AG09319 (cell line): Measurements from ENCODE around the gene USP7.

ENCODE experiments used
- DNase-seq: peaks from one replicate; pipeline ENCODE4 v3.0.0-alpha.2; 2010; ENCODE audit warnings: low read depth; ENCODE audit errors: extremely low read depth
- TF ChIP-seq, protein P1 (sequence below): IDR thresholded peaks from 2 replicates; pipeline ENCODE4 v1.5.1; 2011; ENCODE audit warnings: low read depth, mild to moderate bottlenecking, inconsistent platforms, low read length, moderate library complexity

The USP7 gene

DNA sequence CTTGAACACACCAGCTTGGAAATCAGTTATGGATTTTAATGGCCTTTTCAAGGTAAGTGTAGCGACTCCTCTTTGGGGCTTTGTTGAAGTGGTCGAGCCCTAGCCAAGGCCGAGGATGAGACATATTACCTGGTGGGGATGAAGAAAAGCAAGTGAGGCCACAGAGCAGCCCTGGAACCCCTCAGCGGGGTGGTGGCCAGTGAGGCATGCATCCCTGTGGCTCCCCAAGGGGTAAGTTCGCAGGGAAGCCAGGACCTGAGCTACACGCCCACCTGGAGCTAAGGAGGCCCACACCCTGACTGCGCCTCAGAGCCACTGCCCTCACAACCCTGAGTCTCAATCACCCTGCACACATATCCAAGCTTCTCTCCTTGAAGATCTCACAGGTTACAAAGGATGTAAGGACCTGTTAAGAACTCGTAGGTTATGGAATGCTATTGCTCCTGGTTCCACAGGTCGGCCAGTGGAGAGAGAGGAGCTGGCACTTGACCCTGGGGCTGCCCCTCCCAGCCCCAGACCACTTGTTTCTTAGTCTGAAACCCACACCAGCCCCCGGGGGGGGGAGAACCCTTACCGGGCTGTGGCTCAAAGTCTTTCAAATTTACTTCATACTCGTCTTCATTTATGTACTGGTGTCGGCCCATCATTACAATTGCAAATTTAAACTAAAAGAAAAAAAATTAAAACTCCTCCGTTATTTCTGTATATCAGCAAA, 69.6 kb downstream of the USP7 start:
- no peak for DNase-seq
- TF ChIP-seq, protein P1, sequence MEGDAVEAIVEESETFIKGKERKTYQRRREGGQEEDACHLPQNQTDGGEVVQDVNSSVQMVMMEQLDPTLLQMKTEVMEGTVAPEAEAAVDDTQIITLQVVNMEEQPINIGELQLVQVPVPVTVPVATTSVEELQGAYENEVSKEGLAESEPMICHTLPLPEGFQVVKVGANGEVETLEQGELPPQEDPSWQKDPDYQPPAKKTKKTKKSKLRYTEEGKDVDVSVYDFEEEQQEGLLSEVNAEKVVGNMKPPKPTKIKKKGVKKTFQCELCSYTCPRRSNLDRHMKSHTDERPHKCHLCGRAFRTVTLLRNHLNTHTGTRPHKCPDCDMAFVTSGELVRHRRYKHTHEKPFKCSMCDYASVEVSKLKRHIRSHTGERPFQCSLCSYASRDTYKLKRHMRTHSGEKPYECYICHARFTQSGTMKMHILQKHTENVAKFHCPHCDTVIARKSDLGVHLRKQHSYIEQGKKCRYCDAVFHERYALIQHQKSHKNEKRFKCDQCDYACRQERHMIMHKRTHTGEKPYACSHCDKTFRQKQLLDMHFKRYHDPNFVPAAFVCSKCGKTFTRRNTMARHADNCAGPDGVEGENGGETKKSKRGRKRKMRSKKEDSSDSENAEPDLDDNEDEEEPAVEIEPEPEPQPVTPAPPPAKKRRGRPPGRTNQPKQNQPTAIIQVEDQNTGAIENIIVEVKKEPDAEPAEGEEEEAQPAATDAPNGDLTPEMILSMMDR = no peak

DNA sequence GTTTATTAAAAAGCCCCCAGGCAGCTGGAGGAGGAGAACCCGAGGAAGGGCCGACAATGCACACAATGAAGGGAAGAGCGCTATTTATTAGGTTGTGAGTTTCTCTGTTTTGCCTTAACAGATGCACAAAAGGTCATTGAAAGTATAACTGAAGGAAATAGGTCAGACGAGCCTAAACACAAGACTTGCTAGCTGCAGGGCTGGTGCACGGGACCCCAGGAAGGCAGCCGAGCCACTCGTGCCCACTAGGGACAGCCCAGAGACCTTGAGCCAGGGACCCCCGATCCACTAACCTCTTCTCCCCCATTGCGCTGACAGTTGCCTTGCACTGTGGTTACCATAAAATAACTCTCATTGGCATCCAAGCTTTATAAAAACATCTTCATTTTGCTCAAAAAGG, 70.3 kb downstream of the USP7 start:
- TF ChIP-seq, protein P1 = no peak

DNA sequence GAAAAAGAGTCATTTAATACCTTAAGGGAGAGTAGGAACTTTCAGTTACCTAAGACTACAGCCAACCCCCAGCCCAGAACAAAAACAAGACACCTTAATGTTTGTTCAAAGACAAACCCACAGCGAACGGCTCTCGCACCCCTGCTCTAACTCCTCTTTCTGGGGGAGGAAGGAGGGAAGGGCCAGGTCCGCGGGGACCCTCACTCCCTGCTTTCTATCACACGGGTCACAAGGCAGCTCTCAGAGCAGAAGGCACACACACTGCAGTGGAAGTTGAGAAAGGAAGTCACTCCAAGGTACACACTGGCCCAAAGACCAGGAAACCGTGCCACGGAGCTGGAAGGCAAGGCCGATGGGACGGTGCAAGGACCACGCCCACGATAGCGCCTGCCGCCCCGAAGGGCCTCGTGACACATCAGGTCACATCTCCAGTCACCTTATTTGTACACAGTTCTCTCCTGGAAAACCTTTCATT, 71.6 kb downstream of the USP7 start:
- TF ChIP-seq, protein P1 = no peak
- DNase-seq = no peak

More for the DNA sequence above, 70.3 kb downstream of the USP7 start:
- no peak for DNase-seq

DNA sequence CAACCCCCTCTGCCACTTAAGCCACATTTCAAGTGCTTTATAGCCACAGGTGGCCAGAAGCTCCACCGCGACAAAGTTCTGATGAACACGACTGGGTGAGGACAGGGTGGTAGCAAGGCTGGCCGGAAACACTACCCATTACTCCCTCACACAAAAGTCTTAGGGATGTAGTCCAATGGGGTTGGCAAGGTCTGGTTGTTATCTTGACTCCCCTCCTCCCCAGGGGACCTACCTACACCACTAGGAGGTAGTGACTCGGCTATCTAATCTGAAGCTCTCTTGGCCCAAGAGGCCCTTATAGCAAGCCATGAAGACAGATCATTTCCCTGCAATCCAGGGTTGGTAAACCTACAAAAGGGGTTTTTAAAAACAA, 73.2 kb downstream of the USP7 start:
- TF ChIP-seq, protein P1 = no peak
- no peak for DNase-seq

DNA sequence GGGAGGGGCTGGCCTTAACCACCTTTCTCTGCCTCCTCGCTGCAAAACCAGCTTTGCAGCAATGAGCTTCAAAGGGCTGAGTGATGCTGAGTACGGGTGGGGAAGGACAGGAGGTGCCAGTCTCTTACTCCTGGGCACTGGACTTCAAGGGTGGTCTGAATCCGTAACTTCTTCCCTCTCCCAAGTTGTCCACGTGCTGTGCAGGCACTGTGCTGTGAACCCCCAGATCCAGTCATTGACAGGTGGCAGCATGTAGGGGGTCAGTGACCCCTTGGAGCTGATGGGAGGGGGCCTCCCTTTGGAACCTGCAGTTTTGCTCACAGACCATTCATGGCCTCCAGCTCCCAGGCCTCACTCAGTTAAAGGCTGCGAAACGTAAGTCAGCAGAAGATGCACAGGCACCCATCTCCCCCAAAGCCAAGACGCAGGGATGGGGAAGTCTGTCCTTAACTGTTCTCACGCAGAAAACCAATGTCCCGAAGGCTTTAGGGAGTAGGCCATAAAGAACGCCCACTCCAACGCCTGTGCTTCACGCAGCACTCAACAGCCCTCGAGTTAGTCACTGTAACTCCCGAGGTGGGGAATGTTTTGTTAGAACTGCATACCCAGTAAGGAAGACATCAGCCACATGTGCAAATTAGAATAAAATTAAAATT, 73.7 kb downstream of the USP7 start:
- TF ChIP-seq, protein P1 = no peak
- DNase-seq = no peak

DNA sequence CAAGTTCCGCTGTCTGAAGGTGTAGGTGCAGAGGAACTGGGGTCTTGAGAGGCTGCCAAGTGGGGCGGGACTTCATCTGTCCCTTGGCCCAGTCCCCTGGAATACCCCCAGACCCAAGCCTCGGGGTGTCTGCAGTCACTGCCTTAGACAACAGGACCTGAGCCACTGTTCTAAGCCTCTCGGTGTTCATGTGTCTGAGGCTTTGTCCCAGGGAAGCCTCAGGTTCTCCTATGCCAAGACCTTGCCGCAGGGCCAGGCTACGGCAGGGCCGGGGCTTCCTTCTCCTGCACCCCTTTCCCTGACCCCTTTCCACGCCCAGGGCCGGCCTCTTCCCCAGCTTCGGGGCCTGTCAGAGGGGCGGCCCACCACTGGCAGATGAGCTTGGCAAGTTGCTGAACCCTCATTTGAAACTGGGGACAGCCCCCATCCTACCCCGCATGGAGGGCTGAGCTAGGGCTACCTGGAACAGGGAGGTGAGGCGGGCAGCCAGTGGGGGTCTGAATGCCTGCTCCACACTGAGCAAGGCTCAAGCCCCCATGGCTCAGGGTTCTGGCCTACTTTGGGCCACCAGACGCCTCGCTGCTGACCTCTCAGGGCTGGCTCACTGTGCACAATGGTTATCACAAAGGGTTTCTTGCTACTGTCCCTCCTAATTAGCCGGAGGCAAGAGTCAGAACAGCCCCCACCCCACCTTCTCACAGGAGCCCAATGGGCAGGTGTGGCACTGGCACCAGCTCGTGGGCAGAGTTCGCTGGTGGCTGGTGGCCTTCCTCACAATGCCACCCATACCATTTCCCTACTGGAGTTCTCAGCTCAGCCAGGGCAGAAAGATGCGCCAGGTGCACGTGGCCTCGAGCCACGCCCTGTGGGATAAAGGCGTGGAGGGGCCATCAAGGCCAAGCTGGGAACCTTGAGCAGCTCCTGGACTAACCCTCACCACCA, 74.5 kb downstream of the USP7 start:
- DNase-seq = no peak
- TF ChIP-seq, protein P1 = no peak
